H1 (cell line): Measurements from ENCODE around the gene RALGAPA2. TPM values are rescaled to one million over a fixed set of nuclear protein-coding genes. Genes with fewer than 3 reads are reported as not detected.

Experiments used
- BCL11A ChIP-seq, 2 experiments: IDR thresholded peaks; one replicate each; pipeline ENCODE4 v1.6.1; 2011; ENCODE audit warnings: low read depth in 2 of 2, low read length in 2 of 2, mild to moderate bottlenecking in 2 of 2
- CEBPB ChIP-seq: IDR thresholded peaks from 2 replicates; pipeline ENCODE4 v1.6.1; 2012; ENCODE audit warnings: low read depth, low read length
- NANOG ChIP-seq: IDR thresholded peaks from 2 replicates; pipeline ENCODE4 v1.6.1; 2011; ENCODE audit warnings: low read length, low read depth, mild to moderate bottlenecking, inconsistent platforms; ENCODE audit not compliant: insufficient read depth, poor library complexity, severe bottlenecking
- RAD21 ChIP-seq, 2 experiments: IDR thresholded peaks in 1 of 2; conservative IDR thresholded peaks in 1 of 2; 2 replicates each; pipeline ENCODE4 v1.6.1; 2011; ENCODE audit warnings: low read depth in 2 of 2, low read length in 2 of 2, improper control_type of control experiment in 1 of 2, inconsistent platforms in 1 of 2, mild to moderate bottlenecking in 1 of 2, moderate library complexity in 1 of 2
- RNF2 ChIP-seq: fragments of 200-900, 300-1000 bp; sonication (generic); IDR thresholded peaks from 2 replicates; pipeline ENCODE4 v1.7.1; 2016; ENCODE audit warnings: borderline replicate concordance, low read depth, mild to moderate bottlenecking, antibody characterized with exemption, low read length; ENCODE audit not compliant: poor library complexity, severe bottlenecking; ENCODE audit errors: missing control alignments
- SP1 ChIP-seq: IDR thresholded peaks from 2 replicates; pipeline ENCODE4 v1.6.1; 2011; ENCODE audit warnings: low read depth, low read length
- SUZ12 ChIP-seq: fragments of 200-600 bp; sonication (generic); IDR thresholded peaks from 2 replicates; pipeline ENCODE4 v1.6.1; 2012; ENCODE audit warnings: mild to moderate bottlenecking, inconsistent platforms, low read length, moderate library complexity, mixed read lengths
- TAF7 ChIP-seq: optimal IDR thresholded peaks from 2 replicates; pipeline ENCODE3; 2011; ENCODE audit warnings: low read depth, mild to moderate bottlenecking, inconsistent platforms, low read length, moderate library complexity, borderline replicate concordance
- TEAD4 ChIP-seq: IDR thresholded peaks from 2 replicates; pipeline ENCODE4 v1.6.1; 2012; ENCODE audit warnings: low read depth, low read length, inconsistent platforms, mixed read lengths
- polyA plus RNA-seq, 7 experiments: library from polyadenylated mRNA; depleted of rRNA in 3 of 7; stranded (reverse) in 5 of 7; unstranded in 2 of 7; fragments of >200 nt in 5 of 7; fragments of 200-250 nt in 2 of 7; gene quantifications; 1 replicate in 5 of 7; 2 replicates in 1 of 7; 4 replicates in 1 of 7; pipeline versions ENCODE4 v1.2.1 to v1.2.3, GENCODE V29; 2011 to 2013; ENCODE audit warnings: missing spikeins in 2 of 7, mixed read lengths in 2 of 7
- total RNA-seq: library from RNA; stranded (reverse); fragmentation: NEBNext Ultra II Directional; extraction: Animal tissue kit (Norgen Biotek cat#: 25700); gene quantifications from 2 replicates; pipeline ENCODE4 v1.2.1, GENCODE V29; 2021

The RALGAPA2 gene
- total and polyA plus RNA-seq, 2 of the 8 experiments (the other 6 are each of a cell fraction or from before 2014, with no cell fraction given), result 5.1 to 25.5 TPM

DNA sequence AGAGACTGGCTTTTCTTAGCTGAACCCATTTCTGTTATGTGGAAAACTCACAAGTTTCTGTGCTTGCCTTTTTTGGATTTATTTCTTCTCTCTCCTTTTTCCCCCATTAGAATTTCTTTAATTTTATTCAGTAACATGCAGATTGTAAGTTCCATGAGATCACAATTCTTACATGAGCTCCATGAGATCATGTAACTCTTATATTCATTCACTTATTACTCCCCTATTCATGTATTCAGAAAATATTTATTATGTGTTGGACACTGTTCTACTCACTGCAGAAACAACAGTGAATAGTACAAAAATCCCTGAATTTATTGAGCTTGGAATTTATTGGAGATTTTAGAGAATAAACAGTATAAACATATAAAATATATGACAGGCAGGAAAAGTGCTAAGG is 238.8 kb downstream of the RALGAPA2 start (continued):
- TF ChIP-seq NANOG (no peak), SP1 (no peak), CEBPB (no peak), BCL11A (IDR thresholded peaks at IDR 0.05; ENCODE audit: low read depth in 2 of 2, low read length in 2 of 2) (no peak), SUZ12 (no peak), RAD21 (IDR thresholded peaks at IDR 0.05 in 1 of 2, conservative IDR thresholded peaks at IDR 0.05 in 1 of 2; ENCODE audit: low read depth in 2 of 2, low read length in 2 of 2) (no peak), RNF2 (no peak), TEAD4 (no peak), TAF7 (no peak)
